Dermis blood vessel endothelial cell (primary cell): ENCODE data around the gene DNAAF5. TPM values are rescaled to one million over a fixed set of nuclear protein-coding genes. Genes with fewer than 3 reads are reported as not detected.
"Not testable (repeated sequence)": the region's sequence is repeated elsewhere in the genome, so short reads cannot be mapped to it uniquely, and the experiment has no call there.

ENCODE experiments used
- DNase-seq: peaks from one replicate; pipeline ENCODE4 v3.0.0; 2010
- total RNA-seq: library from RNA; depleted of rRNA; stranded (reverse); fragments of >200 nt; gene quantifications from 2 replicates; pipeline ENCODE4 v1.2.3, GENCODE V29; 2014

Gene DNAAF5
- total RNA-seq, 1 donor from 2014 or later, result 19.2 TPM

DNA sequence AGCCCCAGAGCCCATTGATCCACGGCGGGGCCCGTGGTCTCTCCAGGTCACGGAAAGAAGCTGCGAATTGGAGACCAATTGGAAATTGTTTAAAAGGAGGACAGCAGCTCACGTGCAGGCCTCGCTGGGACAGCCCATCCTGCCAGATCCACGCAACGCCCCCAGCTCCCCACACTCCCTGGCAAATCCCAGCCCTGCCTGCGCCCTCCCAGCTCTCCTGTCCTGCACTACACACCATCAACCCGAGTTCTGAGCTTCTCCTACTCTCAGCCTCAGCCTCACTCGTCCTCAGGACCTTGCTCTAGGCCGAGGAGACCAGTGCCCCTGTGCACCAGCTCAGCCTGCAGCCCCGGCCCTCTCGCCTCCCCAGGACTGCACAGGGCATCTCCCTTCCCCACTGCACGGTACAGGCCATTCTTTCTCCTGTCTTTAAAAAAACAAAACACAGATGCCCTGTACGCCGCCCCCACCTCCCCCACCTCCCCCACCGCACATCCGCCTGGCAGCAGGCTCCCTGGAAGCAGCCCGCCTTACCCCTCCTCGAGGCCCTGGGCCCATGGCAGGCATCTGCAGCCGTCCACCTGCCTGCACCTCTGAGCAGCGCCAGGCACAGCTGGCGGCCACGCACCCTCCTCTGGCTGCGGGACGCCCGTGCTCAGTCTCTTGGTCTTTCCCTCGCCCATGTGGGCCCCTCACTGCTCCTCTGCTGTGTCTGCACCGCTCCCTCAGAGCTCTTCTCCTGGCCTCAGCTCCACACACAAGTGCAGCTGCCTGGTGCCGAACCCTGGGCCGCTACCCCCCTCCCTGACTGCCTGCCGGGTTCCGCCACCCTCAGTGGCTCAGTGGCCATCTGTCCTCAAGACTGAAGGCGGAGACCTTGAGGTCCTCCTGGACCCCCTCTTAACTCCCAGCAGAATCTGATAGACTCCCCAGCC is 57.3 kb downstream of the DNAAF5 start:
- DNase-seq, result no peak

DNA sequence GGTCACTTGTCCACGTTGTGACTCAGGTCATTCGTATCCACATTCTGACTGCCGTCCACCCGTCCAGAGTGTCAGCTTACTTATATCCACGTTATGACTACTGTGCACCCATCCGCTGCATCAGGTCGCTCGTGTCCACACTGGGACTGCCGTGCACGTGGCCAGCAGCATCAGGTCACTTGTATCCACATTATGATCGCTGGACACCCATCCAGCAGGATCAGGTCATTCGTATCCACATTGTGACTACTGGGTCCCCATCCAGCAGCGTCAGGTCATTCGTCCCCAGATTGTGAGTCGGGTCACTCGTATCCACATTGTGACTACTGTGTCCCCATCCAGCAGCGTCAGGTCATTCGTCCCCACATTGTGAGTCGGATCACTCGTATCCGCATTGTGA is 58.5 kb downstream of the DNAAF5 start:
- no peak for DNase-seq

DNA sequence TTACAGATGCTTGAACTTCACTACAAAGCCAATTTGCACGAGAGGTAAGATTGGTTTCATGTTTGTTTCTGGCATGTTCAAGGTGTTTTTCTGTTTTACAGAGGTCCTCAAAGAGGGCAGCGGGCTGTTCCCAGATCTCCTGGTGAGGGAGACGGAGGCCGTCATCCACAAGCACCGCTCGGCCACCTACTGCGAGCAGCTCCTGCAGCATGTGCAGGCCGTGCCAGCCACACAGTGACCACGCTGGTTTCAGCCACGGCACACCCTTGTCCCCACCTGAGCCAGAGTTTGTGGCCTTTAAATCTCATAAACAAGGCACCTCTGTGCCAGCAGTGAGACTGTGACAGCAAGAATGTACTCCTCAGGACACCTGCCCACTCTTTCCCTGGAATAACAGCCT is 58.9 kb downstream of the DNAAF5 start:
- DNase-seq, result no peak

DNA sequence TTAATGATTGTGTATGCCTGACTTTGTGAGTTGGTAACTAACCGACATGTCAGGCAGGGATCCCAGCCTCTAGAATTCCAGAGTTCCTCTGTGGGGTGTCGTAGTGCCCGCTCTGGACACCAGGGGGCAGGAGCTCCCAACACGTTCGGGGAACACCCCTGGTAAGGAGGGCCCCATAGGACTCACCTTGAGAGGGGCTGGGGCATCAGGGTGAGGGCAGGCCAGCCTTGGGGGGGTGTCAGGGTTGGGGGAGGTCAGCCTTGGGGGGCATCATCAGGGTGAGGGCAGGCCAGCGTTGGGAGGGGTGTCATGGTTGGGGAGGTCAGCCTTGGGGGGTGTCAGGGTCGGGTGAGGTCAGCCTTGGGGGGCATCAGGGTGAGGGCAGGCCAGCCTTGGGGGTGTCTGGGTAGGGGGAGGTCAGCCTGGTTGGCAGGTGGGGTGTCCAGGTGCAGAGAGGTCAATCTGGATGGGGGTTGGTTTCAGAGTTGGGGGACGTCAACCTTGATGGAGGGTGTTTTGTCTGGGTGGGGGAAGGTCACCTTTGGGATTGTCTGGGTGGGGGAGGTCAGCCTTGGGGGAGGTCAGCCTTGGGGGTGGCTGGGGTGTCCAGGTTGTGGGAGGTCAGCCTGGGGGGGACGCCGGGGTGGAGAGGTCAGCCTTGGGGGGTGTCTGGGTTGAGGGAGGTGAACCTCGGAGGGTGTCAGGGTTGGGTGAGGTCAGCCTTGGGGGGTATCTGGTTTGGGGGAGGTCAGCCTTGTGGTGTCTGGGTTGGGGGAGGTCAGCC is 60.2 kb downstream of the DNAAF5 start:
- peak; percentile 80 for DNase-seq

DNA sequence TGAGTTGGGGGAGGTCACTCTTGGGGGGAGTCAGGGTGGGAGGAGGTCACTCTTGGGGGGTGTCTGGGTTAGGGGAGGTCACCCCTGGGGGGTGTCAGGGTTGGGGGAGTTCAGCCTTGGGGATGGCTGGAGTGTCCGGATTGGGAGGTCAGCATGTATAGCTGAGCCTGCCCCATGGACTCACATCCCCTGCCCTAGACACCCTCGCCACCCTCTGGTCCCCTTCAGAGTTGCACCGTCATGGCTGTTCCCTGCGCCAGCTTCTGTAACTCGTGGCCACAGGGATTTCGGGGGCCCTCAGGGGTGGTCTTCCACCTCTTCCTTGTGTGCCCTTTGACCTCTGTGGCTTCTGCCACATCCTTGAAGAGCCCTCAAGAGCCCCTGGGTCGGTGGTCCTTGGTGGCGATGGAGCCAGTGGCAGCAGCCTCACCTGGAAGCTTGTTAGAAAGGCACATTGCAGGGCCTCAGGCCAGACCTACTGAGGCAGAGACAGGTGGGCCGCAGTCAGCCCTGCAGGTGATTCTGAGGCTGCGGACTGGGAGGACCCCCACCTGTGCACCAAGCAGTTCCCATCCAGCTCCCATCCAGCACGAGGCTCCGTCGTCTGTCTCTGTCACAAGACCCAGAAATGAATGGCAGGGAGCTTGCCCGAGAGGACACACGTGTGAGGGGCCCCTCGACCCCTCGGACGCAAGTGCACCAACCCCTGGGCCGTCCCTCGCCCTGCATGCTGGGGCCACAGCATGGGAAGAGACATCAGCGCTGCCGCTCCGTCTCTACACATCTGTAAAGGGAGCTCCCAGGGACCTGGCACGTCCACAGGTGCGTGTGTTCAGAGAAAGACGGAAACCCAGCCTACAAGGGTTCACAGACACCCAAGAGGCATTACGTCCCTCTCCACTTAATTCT is 61.1 kb downstream of the DNAAF5 start:
- DNase-seq, result no peak

DNA sequence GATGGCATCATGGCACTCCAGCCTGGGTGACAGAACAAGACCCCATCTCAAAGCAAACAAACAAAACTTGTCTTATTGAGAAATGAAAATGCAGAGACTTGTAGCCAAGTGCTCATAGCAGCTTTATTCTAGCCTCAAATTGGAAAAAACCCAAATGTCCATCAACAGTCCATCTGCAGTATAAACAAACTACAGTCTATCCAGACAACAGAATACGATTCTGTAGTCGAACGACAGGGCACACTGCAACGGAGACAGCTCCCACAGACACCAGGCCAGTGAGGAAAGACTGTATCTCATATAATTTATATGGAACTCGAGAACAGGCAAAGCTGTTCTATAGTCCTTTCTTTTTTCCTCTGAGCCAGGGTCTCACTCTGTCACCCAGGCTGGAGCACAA is 65.0 kb downstream of the DNAAF5 start:
- no peak for DNase-seq

DNA sequence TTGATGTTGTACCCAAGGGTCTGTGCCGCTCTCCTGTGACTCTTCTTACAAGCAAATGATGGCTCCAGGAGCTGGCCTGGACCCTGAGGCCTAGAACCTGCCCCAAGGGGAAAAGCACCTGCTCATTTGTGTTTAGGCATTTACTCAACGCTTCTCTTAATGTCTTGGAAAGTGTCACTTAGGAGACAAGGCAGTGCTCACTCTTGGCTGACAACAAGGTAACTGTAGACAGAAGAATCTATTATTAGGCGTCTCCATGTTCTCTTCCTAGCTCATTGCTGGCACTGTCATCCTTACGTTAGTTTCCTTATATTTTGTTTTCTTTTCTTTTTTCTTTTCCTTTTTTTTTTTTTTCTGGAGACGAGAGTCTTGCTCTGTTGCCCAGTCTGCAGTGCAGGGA is 67.7 kb downstream of the DNAAF5 start:
- no peak for DNase-seq

DNA sequence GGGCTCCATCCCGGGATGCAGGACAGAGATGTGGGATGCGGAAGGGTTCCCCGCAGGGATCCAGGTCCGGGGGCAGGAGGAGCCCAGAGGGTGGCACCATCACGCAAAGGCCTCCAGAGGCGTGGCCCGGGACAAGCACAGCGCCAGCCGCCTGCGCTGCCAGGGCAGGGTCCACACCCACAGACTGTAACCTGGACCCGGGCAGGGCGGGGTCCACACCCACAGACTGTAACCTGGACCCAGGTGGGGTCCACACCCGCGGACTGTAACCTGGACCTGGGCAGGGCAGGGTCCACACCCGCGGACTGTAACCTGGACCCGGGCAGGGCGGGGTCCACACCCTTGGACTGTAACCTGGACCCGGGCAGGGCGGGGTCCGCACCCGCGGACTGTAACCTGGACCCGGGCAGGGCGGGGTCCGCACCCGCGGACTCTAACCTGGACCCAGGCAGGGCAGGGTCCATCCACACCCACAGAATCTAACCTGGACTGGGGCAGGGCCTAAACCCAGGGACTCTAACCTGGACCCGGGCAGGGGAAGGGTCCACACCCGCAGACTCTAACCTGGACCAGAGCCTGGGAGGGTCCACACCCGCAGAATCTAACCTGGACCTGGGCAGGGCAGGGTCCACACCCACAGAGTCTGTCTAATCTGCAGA is 68.3 kb downstream of the DNAAF5 start:
- no peak for DNase-seq

DNA sequence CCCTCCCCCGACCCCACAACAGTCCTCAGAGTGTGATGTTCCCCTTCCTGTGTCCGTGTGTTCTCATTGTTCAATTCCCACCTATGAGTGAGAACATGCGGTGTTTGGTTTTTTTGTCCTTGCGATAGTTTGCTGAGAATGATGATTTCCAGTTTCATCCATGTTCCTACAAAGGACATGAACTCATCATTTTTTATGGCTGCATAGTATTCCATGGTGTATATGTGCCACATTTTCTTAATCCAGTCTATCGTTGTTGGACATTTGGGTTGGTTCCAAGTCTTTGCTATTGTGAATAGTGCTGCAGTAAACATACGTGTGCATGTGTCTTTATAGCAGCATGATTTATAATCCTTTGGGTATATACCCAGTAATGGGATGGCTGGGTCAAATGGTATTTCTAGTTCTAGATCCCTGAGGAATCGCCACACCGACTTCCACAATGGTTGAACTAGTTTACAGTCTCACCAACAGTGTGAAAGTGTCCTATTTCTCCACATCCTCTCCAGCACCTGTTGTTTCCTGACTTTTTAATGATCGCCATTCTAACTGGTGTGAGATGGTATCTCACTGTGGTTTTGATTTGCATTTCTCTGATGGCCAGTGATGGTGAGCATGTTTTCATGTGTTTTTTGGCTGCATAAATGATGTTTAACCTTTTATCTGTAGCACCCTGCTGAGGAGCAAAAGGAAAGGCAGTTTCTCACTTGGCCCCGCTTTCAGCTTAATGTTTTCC is 70.1 kb downstream of the DNAAF5 start:
- not testable (repeated sequence) for DNase-seq

DNA sequence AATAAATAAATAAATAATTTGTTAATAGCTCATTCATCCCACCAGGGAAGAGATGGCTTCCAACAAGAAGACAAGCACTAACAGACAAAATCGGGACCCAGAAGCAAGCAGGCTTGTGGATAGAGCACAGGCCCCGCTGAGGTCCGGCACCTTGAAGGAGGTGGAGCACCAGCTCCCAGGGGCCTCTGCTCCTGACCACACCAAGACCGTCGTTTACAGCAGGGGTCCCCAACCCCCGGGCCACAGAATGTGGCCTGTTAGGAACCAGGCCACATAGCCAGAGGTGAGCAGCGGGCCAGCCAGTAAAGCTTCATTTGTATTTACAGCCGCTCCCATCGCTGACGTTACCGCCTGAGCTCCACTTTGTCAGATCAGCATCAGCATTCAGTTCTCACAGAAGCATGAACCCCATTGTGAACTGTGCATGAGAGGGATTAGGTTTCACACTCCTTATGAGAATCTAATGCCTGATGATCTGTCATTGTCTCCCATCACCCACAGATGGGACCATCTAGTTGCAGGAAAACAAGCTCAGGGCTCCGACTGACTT is 72.5 kb downstream of the DNAAF5 start:
- DNase-seq, result no peak

DNA sequence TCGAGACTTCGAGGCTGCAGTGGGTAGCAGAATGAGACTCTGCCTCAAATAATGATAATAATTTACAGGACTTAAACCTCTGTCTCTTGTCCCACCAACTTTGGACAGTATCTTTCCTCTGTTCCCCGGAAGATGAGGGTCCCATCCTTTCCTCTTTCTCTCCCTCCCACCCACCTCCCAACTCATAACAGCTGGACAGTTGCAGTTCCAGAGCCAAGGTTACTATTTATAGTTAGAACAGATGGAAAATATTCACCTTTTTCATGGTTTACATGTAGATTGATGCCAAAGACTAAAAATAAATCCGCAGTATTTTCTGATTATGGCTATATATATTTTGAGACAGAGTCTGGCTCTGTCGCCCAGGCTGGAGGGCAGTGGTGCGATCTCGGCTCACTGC is 74.2 kb downstream of the DNAAF5 start:
- DNase-seq, result no peak

DNA sequence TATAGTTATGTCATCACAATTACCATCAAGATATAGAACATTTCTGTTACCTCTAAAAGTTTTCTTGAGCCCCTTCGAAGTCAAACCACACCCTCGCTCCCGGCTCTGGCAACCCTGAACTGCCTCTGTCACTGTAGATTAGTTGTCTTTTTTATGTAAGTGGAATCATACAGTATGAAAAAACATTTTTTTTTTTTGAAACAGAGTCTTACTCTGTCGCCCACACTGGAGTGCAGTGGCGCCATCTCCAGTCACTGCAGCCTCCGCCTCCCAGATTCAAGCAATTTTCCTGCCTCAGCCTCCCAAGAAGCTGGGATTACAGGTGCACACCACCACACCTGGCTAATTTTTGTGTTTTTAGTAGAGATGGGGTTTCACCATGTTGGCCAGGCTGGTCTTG is 74.9 kb downstream of the DNAAF5 start:
- not testable (repeated sequence) for DNase-seq

DNA sequence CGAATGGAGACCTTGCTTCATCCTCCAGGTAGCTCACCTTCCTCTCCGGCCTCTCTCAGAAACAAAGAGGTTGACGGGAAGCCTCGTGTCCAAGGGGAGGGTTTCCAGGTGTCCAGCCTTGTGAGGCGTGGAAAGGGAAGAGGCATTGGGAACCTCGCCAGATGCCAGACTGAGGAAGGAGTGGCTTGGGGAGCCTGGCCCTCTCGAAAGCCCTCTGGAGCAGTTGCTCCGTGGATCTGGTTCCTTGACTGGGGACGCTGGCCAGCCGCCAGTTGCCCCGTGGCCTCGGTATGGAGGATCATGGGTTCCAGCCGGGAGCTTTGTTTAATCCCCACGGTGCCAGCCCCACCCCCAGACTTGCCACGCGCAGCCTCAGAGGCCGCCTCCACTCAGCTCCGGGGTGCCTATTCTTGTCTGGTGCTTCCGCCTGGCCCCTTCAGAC is 75.5 kb downstream of the DNAAF5 start:
- no peak for DNase-seq

DNA sequence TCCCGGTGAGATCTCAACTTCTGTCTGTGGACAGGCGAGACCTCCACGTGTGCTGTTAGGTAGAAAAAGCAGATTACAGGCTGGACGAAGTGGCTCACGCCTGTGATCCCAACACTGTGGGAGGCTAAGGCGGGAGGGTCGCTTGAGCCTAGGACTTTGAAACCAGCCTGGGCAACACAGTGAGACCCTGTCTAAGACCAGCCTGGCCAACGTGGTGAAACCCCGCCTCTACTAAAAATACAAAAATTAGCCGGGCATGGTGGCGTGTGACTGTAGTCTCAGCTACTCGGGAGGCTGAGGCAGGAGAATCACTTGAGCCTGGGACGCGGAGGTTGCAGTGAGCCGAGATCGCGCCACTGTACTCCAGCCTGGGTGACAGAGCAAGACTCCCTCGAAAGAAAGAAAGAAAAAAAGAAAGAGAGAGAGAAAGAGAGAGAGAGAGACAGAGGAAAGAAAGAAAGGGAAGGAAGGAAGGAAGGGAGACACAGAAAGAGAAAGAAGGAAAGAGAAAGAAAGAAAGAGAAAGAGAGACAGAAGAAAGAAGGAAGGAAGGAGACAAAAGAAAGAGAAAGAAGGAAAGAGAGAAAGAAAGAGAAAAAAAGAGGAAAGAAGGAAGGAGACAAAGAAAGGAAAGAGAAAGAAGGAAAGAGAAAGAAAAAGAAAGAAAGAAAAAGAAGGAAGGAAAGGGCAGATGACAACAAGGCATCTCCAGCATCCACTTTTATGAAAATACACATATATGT is 76.2 kb downstream of the DNAAF5 start:
- DNase-seq, result no peak

DNA sequence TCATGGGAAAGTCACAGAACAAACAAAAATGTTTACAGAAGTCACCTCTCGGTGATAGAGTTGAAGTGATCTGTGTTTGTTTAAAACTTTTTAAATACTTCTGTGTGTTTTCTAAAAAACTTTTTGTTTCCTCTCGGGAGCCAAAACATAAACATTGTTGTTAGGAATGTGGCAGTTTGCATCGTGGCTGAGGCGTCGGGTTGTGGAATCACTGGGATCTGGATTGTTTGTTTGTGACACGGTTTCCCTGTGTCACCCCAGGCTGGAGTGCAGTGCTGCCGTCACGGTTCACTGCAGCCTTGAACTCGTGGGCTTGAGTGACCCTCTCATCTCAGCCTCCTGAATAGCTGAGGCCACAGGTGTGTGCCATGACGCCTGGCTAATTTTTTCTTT is 76.7 kb downstream of the DNAAF5 start:
- no peak for DNase-seq

DNA sequence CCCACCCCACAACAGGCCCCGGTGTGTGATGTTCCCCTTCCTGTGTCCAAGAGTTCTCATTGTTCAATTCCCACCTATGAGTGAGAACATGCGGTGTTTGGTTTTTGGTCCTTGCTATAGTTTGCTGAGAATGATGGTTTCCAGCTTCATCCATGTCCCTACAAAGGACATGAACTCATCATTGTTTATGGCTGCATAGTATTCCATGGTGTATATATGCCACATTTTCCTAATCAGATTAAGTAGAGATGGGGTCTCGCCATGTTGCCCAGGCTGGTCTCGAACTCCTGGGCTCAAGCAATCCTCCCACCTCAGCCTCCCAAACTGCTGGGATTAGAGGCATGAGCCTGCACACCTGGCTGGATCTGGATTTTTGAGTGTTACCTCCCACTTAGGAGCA is 77.3 kb downstream of the DNAAF5 start:
- not testable (repeated sequence) for DNase-seq

DNA sequence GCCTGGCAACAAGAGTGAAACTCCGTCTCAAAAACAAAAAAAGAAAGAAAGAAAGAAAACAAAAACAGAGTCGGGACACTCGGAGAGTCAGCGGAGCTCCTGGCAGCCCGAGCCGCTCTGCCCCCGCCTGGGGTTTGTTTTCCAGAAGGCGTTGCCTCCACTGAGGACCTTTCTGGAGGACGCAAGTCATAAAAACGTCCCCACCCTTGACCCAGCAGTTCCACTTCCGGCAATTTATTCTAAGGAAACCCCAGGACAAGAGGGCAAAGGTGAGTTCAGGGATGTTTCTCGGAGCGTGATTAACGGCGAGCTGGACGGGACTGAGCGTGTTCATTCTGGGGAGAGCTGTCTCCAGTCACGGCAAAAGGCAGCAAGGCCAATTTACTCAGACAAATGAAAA is 78.8 kb downstream of the DNAAF5 start:
- peak; percentile 36 for DNase-seq

DNA sequence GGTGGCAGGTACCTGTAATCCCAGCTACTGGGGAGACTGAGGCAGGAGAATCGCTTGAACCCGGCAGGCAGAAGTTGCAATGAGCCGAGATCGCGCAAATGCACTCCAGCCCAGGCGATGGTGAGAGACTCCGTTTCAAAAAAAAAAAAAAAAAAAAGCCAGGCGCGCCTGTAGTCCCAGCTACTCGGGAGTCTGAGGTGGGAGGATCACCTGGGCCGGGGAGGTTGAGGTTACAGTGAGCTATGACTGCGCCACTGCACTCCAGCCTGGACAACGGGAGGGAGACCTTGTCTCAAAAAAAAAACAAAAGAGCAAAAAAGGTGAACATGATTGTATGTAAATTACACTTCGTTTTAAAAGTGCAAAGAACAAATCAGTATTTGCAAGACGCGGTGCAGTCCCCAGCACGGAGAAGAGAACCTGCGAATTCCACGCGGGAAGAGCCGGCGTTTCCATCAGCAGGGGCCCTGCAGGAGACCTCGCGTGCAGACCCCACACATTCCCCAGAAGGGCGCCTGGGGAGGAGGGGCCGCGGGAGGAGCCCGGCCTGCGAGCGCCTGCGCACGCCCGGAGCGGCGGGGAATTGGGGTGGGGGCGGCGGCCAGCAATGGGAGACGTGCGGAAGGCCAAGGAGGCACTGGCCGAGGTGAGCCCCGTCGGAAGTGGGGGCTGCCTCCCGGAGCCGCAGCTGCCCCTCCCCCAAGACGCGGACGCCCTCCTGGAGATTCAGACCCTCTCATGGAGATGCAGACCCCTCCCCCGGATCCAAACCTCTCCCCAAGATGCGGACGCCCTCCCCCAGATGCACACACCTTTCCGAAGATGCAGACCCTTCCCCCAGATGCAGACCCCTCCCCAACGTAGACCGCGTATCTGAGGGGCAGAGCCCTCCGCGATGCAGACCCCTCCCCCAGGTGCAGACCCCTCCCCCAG is 89.1 kb downstream of the DNAAF5 start:
- DNase-seq, result no peak

DNA sequence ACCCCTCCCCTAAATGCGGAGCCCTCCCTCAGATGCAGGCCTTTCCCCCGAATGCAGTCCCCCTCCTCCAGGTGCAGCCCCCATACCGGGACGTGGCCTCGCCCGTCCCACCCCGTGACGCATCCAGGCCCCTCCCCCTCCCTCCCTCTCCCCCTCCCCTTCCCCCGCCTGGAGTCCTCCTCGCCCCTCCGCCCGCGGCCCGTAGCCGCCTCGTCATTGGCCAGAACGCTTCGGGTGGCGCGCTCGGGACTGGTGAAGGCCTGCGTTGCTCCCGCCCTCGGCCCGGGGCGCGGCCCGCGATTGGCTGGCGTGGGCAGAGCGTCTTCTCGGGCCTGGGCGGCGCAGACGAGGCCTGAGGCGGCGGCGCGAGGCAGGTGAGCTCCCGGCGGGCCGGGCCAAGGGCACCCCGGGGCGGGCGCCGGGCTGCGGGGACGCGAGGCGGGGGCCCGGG is 89.8 kb downstream of the DNAAF5 start:
- DNase-seq, result peak; percentile 99
